Right atrium auricular region (tissue), 2 donors: ENCODE results near the gene OR10A4. TPM values are rescaled to one million over a fixed set of nuclear protein-coding genes. Genes with fewer than 3 reads are reported as not detected.
"Not testable (repeated sequence)": the region's sequence is repeated elsewhere in the genome, so short reads cannot be mapped to it uniquely, and the experiment has no call there.

ENCODE experiments used
- DNase-seq: peaks from one replicate; pipeline ENCODE4 v3.0.0-alpha.2; 2019; ENCODE audit warnings: low spot score
- H3K27ac ChIP-seq, 2 donors: fragments of 200-600 bp; sonication (generic); 1 replicate in 1 of 2; 2 replicates in 1 of 2; pipeline ENCODE4 v1.5.1; 2016 to 2019
- H3K27me3 ChIP-seq, 2 donors: fragments of 200-600 bp; sonication (generic); one replicate each; pipeline versions ENCODE4 v1.5.1 to v1.6.0; 2017 to 2019
- H3K36me3 ChIP-seq: fragments of 200-600 bp; sonication (generic); one replicate; pipeline ENCODE4 v1.5.1; 2016
- H3K4me1 ChIP-seq, 2 donors: fragments of 200-600 bp; sonication (generic); one replicate each; pipeline versions ENCODE4 v1.5.1 to v1.6.0; 2017 to 2019
- H3K4me3 ChIP-seq, 2 donors: fragments of 200-600 bp; sonication (generic); 1 replicate in 1 of 2; 2 replicates in 1 of 2; pipeline ENCODE4 v1.5.1; 2017 to 2019; ENCODE audit warnings: mild to moderate bottlenecking in 1 of 2, moderate library complexity in 1 of 2
- H3K9me3 ChIP-seq, 2 donors: fragments of 200-600 bp; sonication (generic); one replicate each; pipeline ENCODE4 v1.5.1; 2019
- CTCF ChIP-seq, 2 donors: fragments of 200-600 bp; sonication (generic); IDR thresholded peaks; one replicate each; pipeline ENCODE4 v1.5.1; 2019; ENCODE audit warnings: antibody characterized with exemption in 2 of 2
- total RNA-seq, 2 donors: library from RNA; depleted of rRNA; stranded (reverse); fragments of >200 nt; gene quantifications; one replicate each; pipeline ENCODE4 v1.1.0, GENCODE V29; 2016

Gene OR10A4
- total RNA-seq, 2 donors from 2014 or later: not detected

DNA sequence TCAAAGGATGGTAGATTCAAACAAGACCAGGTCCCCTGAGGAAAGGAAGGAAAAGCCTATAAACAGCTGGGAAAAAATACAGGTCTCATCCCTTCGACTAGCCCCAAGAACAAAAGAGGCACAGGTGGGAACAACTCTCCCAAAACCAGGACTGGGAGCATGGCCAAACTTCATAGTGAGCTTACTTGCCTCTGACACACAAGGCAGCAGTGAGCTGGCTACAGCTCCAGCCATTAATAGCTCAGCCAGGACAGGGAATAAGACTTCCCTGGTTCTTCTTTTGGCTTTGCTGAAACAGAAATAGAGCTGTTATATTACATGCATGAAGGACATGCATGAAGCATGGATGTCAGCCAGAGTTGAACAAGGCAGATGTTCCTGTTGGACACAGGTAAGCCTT lies 13.5 kb upstream of the OR10A4 start, which contains the start of gene OR10A2:
Gene OR10A2, plus strand, starts transcription at position 97 of the 400 bp plus-strand sequence. CDS start 6,698 bp downstream, outside the sequence.
- Histone ChIP-seq H3K27ac (no peak within 1 kb of the TSS), H3K9me3 (no peaks in the 10 kb centered on the region), H3K27me3 (no peaks in the 10 kb centered on the region), H3K36me3 (no peaks in the 10 kb centered on the region), H3K4me3 (no peak within 1 kb of the TSS), H3K4me1 (no peaks in the 10 kb centered on the region)
- TF ChIP-seq CTCF (IDR thresholded peaks at IDR 0.05): no peak
- no peak for DNase-seq

GRCh38 chr11:6864438-6864837 lies 12.0 kb upstream of the OR10A4 start:
- H3K9me3 ChIP-seq: no peaks in the 10 kb centered on the region
- no peak overlapping the region for H3K4me3 ChIP-seq
- TF ChIP-seq CTCF (IDR thresholded peaks at IDR 0.05): no peak

DNA sequence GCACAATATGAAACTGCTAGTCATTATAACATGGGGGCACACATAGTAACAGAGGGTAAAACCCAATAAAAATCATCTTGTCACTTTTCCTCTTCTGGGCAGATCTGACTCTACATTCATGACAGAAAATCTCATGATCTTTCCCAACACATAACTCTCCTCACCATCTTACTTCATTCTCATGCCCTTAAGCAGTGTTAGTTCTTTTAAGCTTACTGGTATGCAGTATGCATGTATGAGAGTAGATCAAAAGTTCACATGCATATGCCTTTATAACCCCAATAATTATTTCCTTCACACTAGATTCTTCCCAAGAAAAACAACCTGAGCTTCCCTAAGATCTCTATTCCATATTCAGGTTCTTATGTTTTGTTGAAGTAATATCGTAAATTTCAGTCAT lies 5.1 kb upstream of the OR10A4 start:
- no peaks in the 10 kb centered on the region for H3K36me3 ChIP-seq
- no peak for TF ChIP-seq CTCF (IDR thresholded peaks at IDR 0.05)
- no peak overlapping the region for H3K4me3 ChIP-seq
- H3K9me3 ChIP-seq: no peaks in the 10 kb centered on the region
- H3K4me1 ChIP-seq: no peaks in the 10 kb centered on the region
- DNase-seq: no peak
- H3K27me3 ChIP-seq: no peaks in the 10 kb centered on the region
- no peak overlapping the region for H3K27ac ChIP-seq

More at GRCh38 chr11:6864438-6864837, 12.0 kb upstream of the OR10A4 start:
- Histone ChIP-seq H3K27me3 (no peaks in the 10 kb centered on the region), H3K4me1 (no peaks in the 10 kb centered on the region), H3K36me3 (no peaks in the 10 kb centered on the region), H3K27ac (no peak overlapping the region)
- no peak for DNase-seq

- DNase-seq: no peak
- Histone ChIP-seq H3K27me3 (no peaks in the 10 kb centered on the region), H3K4me1 (no peaks in the 10 kb centered on the region), H3K36me3 (no peaks in the 10 kb centered on the region), H3K4me3 (no peak overlapping the region), H3K9me3 (no peaks in the 10 kb centered on the region), H3K27ac (no peak overlapping the region)
- TF ChIP-seq CTCF (IDR thresholded peaks at IDR 0.05): no peak
Measured at GRCh38 chr11:6875761-6876160, 664 bp upstream of the OR10A4 start.

DNA sequence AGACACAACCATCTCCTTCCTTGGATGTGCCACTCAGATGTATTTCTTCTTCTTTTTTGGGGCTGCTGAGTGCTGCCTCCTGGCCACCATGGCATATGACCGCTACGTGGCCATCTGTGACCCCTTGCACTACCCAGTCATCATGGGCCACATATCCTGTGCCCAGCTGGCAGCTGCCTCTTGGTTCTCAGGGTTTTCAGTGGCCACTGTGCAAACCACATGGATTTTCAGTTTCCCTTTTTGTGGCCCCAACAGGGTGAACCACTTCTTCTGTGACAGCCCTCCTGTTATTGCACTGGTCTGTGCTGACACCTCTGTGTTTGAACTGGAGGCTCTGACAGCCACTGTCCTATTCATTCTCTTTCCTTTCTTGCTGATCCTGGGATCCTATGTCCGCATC lies 489 bp downstream of the OR10A4 start:
- no peak for TF ChIP-seq CTCF (IDR thresholded peaks at IDR 0.05)
- H3K27me3 ChIP-seq: no peaks in the 10 kb centered on the region
- DNase-seq: no peak
- no peaks in the 10 kb centered on the region for H3K36me3 ChIP-seq
- H3K27ac ChIP-seq: no peak overlapping the region
- no peaks in the 10 kb centered on the region for H3K4me1 ChIP-seq
- no peaks in the 10 kb centered on the region for H3K9me3 ChIP-seq
- H3K4me3 ChIP-seq: no peak overlapping the region

- Histone ChIP-seq H3K27ac (no peak overlapping the region), H3K27me3 (no peaks in the 10 kb centered on the region), H3K4me3 (no peak overlapping the region), H3K4me1 (no peaks in the 10 kb centered on the region), H3K9me3 (peaks cover 0 to 2% of the 10 kb centered on the region in 2 donors), H3K36me3 (no peaks in the 10 kb centered on the region)
- no peak for TF ChIP-seq CTCF (IDR thresholded peaks at IDR 0.05)
- no peak for DNase-seq
Measured at GRCh38 chr11:6882751-6883150, 6.3 kb downstream of the OR10A4 start.

DNA sequence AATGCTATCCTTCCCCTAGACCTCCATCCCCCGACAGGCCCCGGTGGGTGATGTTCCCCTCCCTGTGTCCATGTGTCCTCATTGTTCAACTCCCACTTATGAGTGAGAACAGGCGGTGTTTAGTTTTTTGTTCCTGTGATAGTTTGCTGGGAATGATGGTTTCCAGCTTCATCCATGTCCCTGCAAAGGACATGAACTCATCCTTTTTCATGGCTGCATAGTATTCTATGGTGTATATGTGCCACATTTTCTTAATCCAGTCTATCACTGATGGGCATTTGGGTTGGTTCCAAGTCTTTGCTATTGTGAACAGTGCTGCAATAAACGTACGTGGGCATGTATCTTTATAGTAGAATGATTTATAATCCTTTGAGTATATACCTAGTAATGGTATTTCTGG lies 11.3 kb downstream of the OR10A4 start:
- not testable (repeated sequence) for H3K4me1 ChIP-seq, H3K4me3 ChIP-seq, H3K27me3 ChIP-seq, DNase-seq, H3K27ac ChIP-seq, H3K36me3 ChIP-seq
- H3K9me3 ChIP-seq: peaks cover 0 to 12% of the 10 kb centered on the region in 2 donors
